PFSK-1 (cell line): ENCODE measurements around the gene CACNA1D.

ENCODE experiments used
- FOXP2 ChIP-seq: optimal IDR thresholded peaks from 2 replicates; pipeline ENCODE3; 2011; ENCODE audit warnings: borderline replicate concordance, control low read depth, inconsistent platforms; ENCODE audit not compliant: insufficient read depth; ENCODE audit errors: extremely low read length, extremely low read depth
- POLR2AphosphoS5 ChIP-seq: IDR thresholded peaks from 2 replicates; pipeline ENCODE4 v1.6.1; 2012; ENCODE audit warnings: low read depth, mild to moderate bottlenecking, control low read depth, low read length, moderate library complexity
- SIN3A ChIP-seq: IDR thresholded peaks from 2 replicates; pipeline ENCODE4 v1.6.1; 2012; ENCODE audit warnings: mild to moderate bottlenecking, low read length, moderate library complexity, borderline replicate concordance; ENCODE audit not compliant: insufficient read depth
- TAF1 ChIP-seq: IDR thresholded peaks from 2 replicates; pipeline ENCODE4 v1.6.1; 2012; ENCODE audit warnings: low read length, control low read depth, borderline replicate concordance; ENCODE audit not compliant: insufficient read depth
- TF ChIP-seq, protein P1 (sequence below), 2 experiments: IDR thresholded peaks; 2 replicates each; pipeline versions ENCODE4 v1.6.1 to v1.8.0; 2011 to 2012; ENCODE audit warnings: low read depth in 2 of 2, low read length in 2 of 2, control low read depth in 1 of 2, inconsistent platforms in 1 of 2, mild to moderate bottlenecking in 1 of 2, moderate library complexity in 1 of 2; ENCODE audit not compliant: insufficient read depth in 1 of 2

CACNA1D gene

DNA sequence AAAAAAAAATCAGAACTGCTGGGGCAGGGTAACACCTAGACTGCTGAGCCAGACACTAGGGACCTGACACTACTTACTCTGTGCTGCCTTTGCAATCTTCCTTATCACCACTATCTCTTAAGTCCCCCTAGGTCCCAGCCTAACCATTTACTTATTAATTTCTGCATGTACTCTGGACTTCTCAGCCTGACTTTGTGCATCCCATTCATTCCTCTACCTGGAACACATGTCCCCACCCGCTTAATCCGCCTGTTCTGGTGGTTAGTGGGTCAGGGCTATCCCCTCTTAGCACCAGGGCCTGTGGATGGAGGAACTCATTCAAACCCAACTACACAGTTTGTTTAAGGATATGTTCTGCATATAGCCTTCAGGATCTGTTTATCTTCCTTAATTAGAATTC, 5.0 kb upstream of the CACNA1D start:
- TF ChIP-seq TAF1 (no peak), FOXP2 (no peak), POLR2AphosphoS5 (no peak), SIN3A (no peak)
- TF ChIP-seq, protein P1, sequence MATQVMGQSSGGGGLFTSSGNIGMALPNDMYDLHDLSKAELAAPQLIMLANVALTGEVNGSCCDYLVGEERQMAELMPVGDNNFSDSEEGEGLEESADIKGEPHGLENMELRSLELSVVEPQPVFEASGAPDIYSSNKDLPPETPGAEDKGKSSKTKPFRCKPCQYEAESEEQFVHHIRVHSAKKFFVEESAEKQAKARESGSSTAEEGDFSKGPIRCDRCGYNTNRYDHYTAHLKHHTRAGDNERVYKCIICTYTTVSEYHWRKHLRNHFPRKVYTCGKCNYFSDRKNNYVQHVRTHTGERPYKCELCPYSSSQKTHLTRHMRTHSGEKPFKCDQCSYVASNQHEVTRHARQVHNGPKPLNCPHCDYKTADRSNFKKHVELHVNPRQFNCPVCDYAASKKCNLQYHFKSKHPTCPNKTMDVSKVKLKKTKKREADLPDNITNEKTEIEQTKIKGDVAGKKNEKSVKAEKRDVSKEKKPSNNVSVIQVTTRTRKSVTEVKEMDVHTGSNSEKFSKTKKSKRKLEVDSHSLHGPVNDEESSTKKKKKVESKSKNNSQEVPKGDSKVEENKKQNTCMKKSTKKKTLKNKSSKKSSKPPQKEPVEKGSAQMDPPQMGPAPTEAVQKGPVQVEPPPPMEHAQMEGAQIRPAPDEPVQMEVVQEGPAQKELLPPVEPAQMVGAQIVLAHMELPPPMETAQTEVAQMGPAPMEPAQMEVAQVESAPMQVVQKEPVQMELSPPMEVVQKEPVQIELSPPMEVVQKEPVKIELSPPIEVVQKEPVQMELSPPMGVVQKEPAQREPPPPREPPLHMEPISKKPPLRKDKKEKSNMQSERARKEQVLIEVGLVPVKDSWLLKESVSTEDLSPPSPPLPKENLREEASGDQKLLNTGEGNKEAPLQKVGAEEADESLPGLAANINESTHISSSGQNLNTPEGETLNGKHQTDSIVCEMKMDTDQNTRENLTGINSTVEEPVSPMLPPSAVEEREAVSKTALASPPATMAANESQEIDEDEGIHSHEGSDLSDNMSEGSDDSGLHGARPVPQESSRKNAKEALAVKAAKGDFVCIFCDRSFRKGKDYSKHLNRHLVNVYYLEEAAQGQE (IDR thresholded peaks at IDR 0.05; ENCODE audit: insufficient read depth in 1 of 2, low read depth in 2 of 2, low read length in 2 of 2), result no peak

DNA sequence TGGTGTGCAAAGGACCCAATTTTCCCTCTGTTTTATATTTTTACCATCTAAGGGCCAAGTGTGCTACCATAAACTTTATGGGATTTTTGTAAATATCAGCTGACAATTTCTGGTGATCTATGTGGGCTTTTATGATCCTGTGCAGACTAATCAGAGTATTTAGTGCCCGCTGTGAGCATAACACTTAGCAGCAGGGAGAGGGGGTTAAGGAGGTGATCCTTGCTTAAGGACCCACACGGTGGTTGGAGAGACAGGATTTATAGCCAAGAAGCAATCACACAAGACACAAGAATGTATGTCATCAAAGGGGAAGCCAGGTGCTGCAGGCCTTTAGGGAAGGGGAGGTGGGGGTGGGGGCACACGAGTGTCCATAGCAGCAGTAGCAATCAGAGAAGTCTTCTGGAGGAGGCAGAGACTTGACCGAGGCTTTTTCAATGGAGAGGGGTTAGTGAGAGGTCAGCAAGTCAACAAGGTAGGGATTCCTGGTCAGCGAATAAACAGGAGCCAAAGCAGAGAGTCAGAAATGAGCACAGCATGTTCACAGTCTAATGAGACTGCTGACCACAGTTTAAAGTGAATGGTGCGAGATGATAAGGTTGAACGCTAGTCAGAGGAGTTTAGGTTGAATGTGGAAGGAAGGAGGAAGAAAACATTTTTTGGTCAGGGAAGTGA, 4.5 kb upstream of the CACNA1D start:
- no peak for TF ChIP-seq POLR2AphosphoS5
- TF ChIP-seq SIN3A, result no peak
- TF ChIP-seq, protein P1 (IDR thresholded peaks at IDR 0.05; ENCODE audit: insufficient read depth in 1 of 2, low read depth in 2 of 2, low read length in 2 of 2), result no peak
- TF ChIP-seq FOXP2, result no peak
- TF ChIP-seq TAF1, result no peak

DNA sequence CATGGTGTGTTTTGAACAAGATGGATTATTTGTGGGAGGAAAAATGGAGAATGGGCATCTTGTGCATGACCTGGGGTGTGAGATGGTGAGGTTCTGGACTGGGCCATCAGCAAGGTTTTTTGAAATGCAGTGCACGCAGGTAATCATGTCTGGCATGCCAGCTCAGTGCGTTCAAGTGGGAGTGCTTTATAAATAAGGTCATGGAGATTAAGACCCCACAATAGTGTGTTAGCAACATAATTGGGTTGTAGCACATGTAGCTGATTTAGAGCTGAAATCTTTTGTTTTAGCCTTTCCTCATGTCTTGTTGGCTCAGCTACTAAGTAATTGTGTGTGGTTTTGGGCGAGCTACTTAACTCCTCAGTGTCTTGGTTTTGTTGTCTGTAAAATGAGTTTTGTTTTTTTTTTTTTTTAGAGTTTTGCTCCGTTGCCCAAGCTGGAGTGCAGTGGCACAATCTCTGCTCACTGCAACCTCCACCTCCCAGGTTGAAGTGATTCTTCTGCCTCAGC, 3.9 kb upstream of the CACNA1D start:
- TF ChIP-seq SIN3A (no peak), POLR2AphosphoS5 (no peak), FOXP2 (no peak), TAF1 (no peak)
- TF ChIP-seq, protein P1 (IDR thresholded peaks at IDR 0.05; ENCODE audit: insufficient read depth in 1 of 2, low read depth in 2 of 2, low read length in 2 of 2), result no peak

DNA sequence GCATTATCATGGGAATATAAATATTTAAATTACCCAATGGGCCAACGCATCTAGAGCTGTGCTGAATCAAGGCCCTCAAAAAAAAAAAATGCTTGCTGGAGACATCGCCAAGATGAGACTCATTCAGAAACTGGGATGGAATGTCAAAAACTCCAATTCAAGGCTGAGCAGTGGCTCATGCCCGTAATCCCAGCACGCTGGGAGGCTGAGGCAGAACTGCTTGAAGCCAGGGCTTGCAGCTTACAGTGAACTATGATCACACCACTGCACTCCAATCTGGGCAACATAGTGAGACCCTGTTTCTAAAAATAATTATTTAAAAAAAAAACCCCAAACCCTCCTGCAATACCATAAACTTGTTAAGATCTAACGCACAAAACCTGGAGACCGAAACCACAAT, 3.1 kb upstream of the CACNA1D start:
- TF ChIP-seq, protein P1 (IDR thresholded peaks at IDR 0.05; ENCODE audit: insufficient read depth in 1 of 2, low read depth in 2 of 2, low read length in 2 of 2), result no peak
- TF ChIP-seq TAF1, result no peak
- TF ChIP-seq SIN3A, result no peak
- no peak for TF ChIP-seq POLR2AphosphoS5
- no peak for TF ChIP-seq FOXP2

- TF ChIP-seq TAF1 (no peak), SIN3A (no peak)
- TF ChIP-seq, protein P1 (IDR thresholded peaks at IDR 0.05; ENCODE audit: insufficient read depth in 1 of 2, low read depth in 2 of 2, low read length in 2 of 2), result no peak
Observed at GRCh38 chr3:53493595-53493962, 832 bp upstream of the CACNA1D start.
